HG02623 (cell line): Measurements from ENCODE around the gene SELENOO.

ENCODE experiments used
- ATAC-seq: cut with Tn5 transposase; IDR thresholded peaks from one replicate; pipeline ENCODE4 v1.9.1; 2021; ENCODE audit warnings: moderate library complexity; ENCODE audit not compliant: unreplicated experiment

The SELENOO gene

GRCh38 chr22:50216055-50216683 is 15.4 kb downstream of the SELENOO start:
- no peak for ATAC-seq

DNA sequence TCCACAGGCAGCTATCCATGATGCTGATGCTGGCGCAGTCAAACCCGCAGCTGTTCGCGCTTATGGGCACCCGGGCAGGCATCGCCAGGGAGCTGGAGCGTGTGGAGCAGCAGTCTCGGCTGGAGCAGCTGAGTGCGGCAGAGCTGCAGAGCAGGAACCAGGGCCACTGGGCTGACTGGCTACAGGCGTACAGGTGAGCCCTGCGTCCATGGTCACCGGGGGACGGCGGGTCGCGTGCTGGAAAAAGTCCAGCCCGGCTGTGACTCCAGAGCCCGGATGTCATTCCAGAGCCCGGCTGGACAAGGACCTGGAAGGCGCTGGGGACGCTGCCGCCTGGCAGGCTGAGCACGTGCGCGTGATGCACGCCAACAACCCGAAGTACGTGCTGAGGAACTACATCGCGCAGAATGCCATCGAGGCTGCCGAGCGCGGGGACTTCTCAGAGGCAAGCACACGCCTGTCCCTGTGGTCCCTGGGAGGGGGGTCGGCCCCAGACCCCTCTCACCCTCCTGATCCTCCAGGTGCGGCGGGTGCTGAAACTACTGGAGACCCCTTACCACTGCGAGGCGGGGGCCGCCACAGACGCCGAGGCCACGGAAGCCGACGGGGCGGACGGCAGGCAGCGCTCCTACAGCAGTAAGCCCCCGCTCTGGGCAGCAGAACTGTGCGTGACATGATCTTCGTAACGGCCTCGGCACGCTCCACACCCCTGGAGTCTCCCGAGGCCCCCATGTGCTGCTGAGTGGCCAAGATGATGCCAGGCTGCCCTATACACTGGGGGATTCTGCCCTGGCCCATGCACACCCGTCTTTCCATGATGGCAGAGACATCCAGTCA is 16.1 kb downstream of the SELENOO start:
- no peak for ATAC-seq

DNA sequence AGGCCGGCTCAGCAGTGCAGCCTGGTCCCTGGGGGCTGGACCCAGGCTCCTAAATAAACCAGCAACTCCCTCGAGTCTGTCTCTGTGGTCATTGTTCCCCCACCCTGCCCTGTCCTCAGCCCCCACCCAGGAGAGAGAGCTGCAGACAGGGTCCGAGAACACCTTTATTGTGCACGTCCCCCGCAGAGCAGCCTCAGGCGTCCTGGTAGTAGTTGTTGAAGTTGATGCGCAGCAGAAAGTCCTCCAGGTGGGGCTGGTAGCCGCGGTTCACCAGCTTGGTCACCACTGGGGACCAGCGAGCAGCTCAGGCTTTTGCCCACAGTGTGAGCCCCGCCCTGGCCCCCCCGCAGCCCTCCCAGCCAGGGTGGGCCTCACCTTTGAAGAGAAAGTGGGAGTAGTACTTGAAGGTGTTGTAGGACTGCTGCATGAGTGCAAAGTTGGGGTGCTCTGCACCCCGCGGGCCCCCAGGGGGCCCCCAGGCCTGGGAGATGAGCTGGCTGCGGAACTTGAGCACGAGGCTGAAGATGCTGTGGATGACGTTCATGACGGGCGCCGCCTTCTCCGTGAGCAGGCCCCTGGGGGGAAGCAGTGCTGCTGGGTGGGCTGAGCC is 16.8 kb downstream of the SELENOO start:
- ATAC-seq, result no peak

DNA sequence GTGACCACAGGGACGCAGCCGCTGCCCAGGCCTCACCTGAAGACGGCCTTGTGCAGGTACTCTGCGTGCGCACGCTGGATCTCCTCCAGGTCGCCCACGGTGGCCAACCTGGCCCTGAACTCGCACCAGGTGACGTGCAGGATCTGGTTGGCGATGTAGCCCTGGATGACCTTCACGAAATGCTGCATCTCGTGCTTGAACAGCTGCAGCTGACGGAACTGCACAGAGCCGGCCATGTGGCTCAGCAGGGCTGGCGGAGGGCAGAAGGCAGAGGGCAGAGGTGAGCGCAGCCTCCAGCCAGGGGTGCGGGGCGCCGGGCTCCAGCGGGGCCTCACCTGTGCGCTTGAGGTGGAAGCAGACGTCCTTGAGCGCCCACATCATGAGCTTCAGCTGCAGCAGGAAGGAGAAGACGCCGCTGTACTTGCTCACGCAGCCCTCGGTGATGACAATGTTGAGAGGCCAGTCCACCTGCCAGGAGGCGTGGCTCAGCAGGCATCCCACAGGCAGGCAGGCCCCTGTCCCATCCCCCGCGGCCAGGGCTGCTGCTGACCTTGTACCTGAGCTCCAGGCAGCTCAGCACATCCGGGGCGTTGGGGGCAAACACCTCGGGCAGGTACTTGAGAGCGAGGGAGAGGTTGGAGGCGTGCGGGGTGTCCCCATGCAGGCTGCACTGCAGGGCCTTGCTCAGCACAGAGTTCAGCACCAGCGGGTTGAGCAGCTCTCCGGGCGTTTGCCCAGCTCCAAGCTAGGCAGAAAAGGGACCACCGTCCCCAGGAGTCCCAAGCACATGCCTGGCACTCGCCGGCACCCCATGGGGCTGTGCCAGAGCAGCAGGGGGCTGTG is 17.6 kb downstream of the SELENOO start:
- no peak for ATAC-seq

- ATAC-seq, result no peak
Observed at GRCh38 chr22:50218996-50219727, 18.4 kb downstream of the SELENOO start.

GRCh38 chr22:50219800-50220602 is 19.2 kb downstream of the SELENOO start:
- ATAC-seq, result no peak

DNA sequence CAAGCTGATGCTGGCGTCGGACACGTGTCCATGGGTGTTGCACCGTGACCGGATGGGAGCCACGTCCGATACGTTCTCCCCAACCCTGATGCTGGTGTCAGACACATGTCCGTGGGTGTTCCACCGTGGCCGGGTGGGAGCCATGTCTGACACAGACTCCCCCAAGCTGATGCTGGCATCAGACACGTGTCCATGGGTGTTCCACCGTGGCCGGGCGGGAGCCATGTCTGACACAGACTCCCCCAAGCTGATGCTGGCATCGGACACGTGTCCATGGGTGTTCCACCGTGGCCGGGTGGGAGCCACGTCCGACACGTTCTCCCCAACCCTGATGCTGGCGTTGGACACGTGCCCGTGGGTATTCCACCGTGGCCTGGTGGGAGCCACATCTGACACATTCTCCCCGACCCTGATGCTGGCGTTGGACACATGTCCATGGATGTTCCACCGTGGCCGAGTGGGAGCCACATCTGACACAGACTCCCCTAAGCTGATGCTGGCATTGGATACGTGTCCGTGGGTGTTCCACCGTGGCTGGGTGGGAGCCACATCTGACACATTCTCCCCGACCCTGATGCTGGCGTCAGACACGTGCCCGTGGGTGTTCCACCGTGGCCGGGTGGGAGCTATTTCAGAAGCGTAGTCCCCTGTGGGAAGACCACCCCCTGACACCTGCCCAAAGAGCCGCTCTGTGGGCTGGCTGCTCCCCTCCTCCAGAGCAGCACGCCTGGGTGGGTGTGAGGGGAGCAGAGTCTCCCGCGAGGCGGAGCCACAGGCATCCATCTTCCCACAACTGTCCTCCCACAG is 20.0 kb downstream of the SELENOO start:
- no peak for ATAC-seq

GRCh38 chr22:50221410-50222300 is 20.8 kb downstream of the SELENOO start:
- ATAC-seq, result no peak

GRCh38 chr22:50222508-50222907 is 21.7 kb downstream of the SELENOO start:
- no peak for ATAC-seq

GRCh38 chr22:50224071-50224470 is 23.3 kb downstream of the SELENOO start:
- ATAC-seq, result no peak

- ATAC-seq, result no peak
Observed at GRCh38 chr22:50225200-50225969, 24.6 kb downstream of the SELENOO start.

GRCh38 chr22:50226063-50226874 is 25.5 kb downstream of the SELENOO start:
- ATAC-seq, result no peak

GRCh38 chr22:50226875-50227165 is 26.0 kb downstream of the SELENOO start:
- ATAC-seq, result no peak

DNA sequence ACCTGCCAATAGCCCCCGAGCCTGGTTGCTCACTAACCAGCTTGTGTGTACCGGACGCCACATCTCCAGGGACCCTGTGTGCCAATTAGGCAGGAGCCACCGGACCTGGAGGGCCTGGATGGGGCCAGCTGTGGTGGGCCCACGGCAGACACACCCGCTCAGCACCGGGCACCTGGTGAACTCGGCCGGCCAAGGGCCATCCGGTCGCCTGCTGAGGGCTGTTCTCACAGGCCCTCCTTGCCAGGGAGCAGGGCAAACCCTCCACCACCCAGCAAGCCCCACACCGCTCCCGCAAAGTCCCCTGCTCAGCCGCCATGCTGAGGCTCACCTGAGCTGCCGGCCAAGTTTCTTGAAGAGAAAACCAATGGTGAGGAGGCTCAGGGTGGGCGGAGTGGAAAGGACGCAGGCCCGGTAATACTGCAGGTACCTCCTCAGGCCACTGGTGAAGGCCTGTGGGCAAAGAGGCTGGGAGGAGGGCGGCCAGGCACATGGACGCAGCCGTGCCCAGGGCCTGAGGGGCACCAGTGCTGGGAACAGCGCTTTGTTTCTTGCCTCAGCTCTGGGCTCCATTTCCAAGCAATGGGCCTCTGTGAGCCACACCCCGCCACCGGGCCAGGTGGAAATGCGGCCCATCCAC is 26.9 kb downstream of the SELENOO start:
- ATAC-seq, result no peak

DNA sequence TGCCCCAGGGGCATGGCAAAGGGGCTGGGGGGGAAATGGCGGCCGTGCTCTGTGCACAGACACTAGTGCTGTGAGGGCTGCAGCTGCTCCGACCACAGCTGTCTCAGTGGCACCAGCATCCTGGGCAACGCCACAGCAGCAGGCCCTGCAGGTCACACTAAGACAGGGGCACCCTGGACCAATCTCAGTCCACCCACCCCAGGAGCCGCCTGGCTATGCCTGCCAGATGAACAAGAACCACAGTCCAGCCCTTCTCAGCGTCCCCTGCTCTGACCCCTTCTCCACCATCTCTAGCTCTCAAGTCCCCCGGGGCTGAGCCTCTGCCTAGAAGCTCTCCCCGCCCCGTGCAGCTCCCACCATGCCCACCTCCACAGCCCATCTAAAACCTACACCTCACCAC is 27.6 kb downstream of the SELENOO start:
- no peak for ATAC-seq

DNA sequence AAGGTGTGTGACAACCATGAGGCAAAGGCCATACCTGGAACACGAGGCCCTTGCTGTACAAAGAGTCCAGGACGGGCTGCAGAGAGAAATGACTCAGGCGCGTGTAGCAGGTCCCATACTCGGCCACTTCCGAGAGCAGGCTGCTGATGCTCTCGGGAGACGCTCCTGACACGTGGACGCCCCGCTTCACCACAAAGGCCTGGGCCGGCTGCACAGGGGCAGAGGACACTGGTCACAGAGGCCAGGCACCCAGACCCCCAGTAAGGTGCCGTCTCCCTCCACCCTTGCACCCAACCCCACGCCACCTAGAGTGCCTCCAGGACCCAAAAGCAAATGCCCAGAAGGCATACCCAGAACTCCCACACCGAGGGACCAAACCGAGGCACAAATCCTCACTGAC is 28.6 kb downstream of the SELENOO start:
- no peak for ATAC-seq
